ENCODE data around the gene OSTF1.

OSTF1 gene

DNA sequence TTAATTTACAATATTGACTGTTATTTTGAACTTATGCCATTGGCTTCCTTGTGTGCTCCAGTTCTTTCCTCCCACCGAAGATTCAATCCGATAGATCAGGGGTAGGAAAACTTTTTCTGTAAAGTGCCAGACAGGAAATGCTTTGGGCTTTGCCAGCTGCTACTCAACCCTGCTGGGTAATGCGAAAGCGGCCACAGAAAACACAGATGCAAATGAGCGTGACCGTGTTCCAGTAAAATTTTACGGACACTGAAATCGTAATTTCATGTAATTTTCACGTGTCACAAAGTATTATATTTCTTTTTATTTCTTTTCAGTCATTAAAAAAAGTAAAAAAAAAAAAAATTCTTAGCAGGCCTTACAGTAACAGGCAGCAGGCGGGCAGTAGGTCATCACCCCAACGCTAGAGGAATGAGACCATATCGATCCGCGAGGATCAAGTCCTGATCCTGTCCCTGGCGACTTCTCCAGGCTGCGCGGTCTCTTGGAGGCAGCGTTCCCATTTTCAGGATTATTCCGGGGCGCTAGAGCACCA lies 958 bp upstream of the OSTF1 start:
- Histone ChIP-seq H3K4me1 (ENCODE audit: control insufficient read depth, insufficient read depth, low read length) (peaks cover 17% of the 10 kb centered on the region), H3K4me2 (ENCODE audit: low read length) (peak overlapping the region; percentile 79), H3K4me3 (ENCODE audit: low read length) (peak overlapping the region; percentile 98), H3K36me3 (ENCODE audit: insufficient read depth, low read length) (no peaks in the 10 kb centered on the region), H3K9ac (ENCODE audit: low read depth, low read length) (peak overlapping the region; percentile 94), H3K27me3 (ENCODE audit: control insufficient read depth, insufficient read depth, low read length) (no peaks in the 10 kb centered on the region), H3K9me3 (replicated peaks; ENCODE audit: low read length) (no peaks in the 10 kb centered on the region)

GRCh38 chr9:75088646-75089372 lies 495 bp downstream of the OSTF1 start:
- H3K27me3 ChIP-seq (ENCODE audit: control insufficient read depth, insufficient read depth, low read length), result no peaks in the 10 kb centered on the region
- no peaks in the 10 kb centered on the region for H3K36me3 ChIP-seq (ENCODE audit: insufficient read depth, low read length)
- H3K9ac ChIP-seq (ENCODE audit: low read depth, low read length), result peak overlapping the region; percentile 97
- peak overlapping the region; percentile 94 for H3K4me3 ChIP-seq (ENCODE audit: low read length)
- H3K4me2 ChIP-seq (ENCODE audit: low read length), result peak overlapping the region; percentile 77
- H3K9me3 ChIP-seq (replicated peaks; ENCODE audit: low read length), result no peaks in the 10 kb centered on the region
- peaks cover 17% of the 10 kb centered on the region for H3K4me1 ChIP-seq (ENCODE audit: control insufficient read depth, insufficient read depth, low read length)

DNA sequence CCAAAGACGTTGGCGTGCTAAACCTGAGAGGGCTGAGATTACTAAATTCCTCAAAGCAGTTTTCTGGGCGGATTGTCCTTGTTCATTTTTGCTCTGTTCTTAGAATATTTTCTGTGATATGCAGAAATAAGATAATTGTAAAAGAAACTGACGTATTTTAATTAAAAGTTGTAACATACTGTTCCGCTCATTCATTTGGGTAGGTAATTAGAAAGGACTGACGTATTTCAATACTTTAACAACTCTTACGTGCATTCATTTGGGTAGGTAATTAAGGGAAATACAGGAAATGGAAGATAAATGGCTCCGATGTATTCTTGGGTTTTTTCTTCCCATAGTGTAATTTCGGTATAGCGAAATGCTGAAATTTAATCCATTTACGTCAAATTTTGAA lies 1.1 kb downstream of the OSTF1 start:
- Histone ChIP-seq H3K4me2 (ENCODE audit: low read length) (peak overlapping the region; percentile 77), H3K27me3 (ENCODE audit: control insufficient read depth, insufficient read depth, low read length) (no peaks in the 10 kb centered on the region), H3K9me3 (replicated peaks; ENCODE audit: low read length) (no peaks in the 10 kb centered on the region), H3K36me3 (ENCODE audit: insufficient read depth, low read length) (no peaks in the 10 kb centered on the region), H3K9ac (ENCODE audit: low read depth, low read length) (peak overlapping the region; percentile 97), H3K4me1 (ENCODE audit: control insufficient read depth, insufficient read depth, low read length) (peaks cover 17% of the 10 kb centered on the region), H3K4me3 (ENCODE audit: low read length) (peak overlapping the region; percentile 94)

DNA sequence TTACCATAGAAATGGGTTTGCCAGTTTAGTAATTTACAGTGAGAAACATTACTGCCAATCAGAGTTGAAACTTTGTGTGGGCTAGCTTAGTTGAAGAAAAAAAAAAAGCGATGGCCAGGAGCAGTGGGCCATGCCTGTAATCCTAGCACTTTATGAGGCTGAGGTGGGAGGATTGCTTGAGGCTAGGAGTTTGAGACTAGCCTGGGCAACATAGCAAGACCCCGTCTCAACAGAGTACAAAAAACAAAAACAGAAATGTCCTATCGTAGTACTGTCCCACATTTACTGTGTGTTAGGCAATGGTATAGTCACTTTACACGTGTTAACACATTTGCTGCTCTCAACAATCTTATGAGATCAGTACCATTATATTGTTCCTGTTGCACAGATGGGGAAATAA lies 2.3 kb downstream of the OSTF1 start:
- no peaks in the 10 kb centered on the region for H3K27me3 ChIP-seq (ENCODE audit: control insufficient read depth, insufficient read depth, low read length)
- no peak overlapping the region for H3K4me2 ChIP-seq (ENCODE audit: low read length)
- no peak overlapping the region for H3K4me3 ChIP-seq (ENCODE audit: low read length)
- H3K4me1 ChIP-seq (ENCODE audit: control insufficient read depth, insufficient read depth, low read length), result peaks cover 17% of the 10 kb centered on the region
- H3K9ac ChIP-seq (ENCODE audit: low read depth, low read length), result no peak overlapping the region
- H3K36me3 ChIP-seq (ENCODE audit: insufficient read depth, low read length), result no peaks in the 10 kb centered on the region
- no peaks in the 10 kb centered on the region for H3K9me3 ChIP-seq (replicated peaks; ENCODE audit: low read length)

DNA sequence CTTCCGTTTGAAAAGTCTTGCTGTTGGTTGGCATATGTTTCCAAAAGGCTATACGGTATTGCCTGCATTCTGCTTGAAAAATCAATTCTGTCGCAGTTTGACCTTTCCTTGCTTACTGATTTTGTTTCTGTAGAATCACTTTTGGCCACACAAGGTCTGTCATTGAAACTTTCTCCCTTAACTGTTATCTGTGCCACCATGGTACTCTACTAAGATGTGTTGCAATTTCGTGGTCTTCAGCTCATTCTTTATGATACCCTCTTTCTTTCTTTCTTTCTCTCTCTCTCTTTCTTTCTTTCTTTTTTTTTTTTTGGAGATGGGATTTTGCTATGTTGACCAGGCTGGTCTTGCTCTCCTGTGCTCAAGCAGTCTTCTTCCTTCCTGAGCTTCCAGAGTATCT lies 4.5 kb downstream of the OSTF1 start:
- Histone ChIP-seq H3K9me3 (replicated peaks; ENCODE audit: low read length) (no peaks in the 10 kb centered on the region), H3K4me1 (ENCODE audit: control insufficient read depth, insufficient read depth, low read length) (peaks cover 9% of the 10 kb centered on the region), H3K27me3 (ENCODE audit: control insufficient read depth, insufficient read depth, low read length) (no peaks in the 10 kb centered on the region), H3K9ac (ENCODE audit: low read depth, low read length) (no peak overlapping the region), H3K4me2 (ENCODE audit: low read length) (no peak overlapping the region), H3K36me3 (ENCODE audit: insufficient read depth, low read length) (no peaks in the 10 kb centered on the region), H3K4me3 (ENCODE audit: low read length) (no peak overlapping the region)

DNA sequence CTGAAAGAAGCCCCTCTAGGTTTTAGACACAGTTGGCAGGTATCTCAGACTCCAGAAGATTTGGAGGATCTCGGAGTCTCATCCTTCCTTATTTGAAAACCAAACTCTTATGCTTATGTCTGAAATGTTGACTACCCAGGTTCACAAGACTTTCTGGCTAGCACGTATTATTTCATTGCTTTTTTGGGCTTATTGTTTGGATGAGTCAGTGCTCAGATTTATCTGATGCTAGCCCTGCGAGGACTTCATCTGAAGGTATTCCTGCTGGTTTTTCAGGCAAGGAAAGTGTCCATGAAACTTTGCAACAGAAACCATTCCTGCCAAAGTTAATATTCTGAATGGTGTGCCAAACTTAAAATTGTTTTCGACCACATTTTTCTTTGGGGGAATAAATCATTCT lies 8.5 kb downstream of the OSTF1 start:
- no peaks in the 10 kb centered on the region for H3K4me1 ChIP-seq (ENCODE audit: control insufficient read depth, insufficient read depth, low read length)
- H3K36me3 ChIP-seq (ENCODE audit: insufficient read depth, low read length), result no peaks in the 10 kb centered on the region
- H3K4me2 ChIP-seq (ENCODE audit: low read length), result no peak overlapping the region
- H3K9me3 ChIP-seq (replicated peaks; ENCODE audit: low read length), result no peaks in the 10 kb centered on the region
- H3K4me3 ChIP-seq (ENCODE audit: low read length), result no peak overlapping the region
- no peak overlapping the region for H3K9ac ChIP-seq (ENCODE audit: low read depth, low read length)
- H3K27me3 ChIP-seq (ENCODE audit: control insufficient read depth, insufficient read depth, low read length), result no peaks in the 10 kb centered on the region

GRCh38 chr9:75101004-75101588 lies 12.8 kb downstream of the OSTF1 start:
- Histone ChIP-seq H3K4me1 (ENCODE audit: control insufficient read depth, insufficient read depth, low read length) (no peaks in the 10 kb centered on the region), H3K9me3 (replicated peaks; ENCODE audit: low read length) (no peaks in the 10 kb centered on the region), H3K4me2 (ENCODE audit: low read length) (no peak overlapping the region), H3K4me3 (ENCODE audit: low read length) (no peak overlapping the region), H3K9ac (ENCODE audit: low read depth, low read length) (no peak overlapping the region), H3K27me3 (ENCODE audit: control insufficient read depth, insufficient read depth, low read length) (no peaks in the 10 kb centered on the region), H3K36me3 (ENCODE audit: insufficient read depth, low read length) (no peaks in the 10 kb centered on the region)

DNA sequence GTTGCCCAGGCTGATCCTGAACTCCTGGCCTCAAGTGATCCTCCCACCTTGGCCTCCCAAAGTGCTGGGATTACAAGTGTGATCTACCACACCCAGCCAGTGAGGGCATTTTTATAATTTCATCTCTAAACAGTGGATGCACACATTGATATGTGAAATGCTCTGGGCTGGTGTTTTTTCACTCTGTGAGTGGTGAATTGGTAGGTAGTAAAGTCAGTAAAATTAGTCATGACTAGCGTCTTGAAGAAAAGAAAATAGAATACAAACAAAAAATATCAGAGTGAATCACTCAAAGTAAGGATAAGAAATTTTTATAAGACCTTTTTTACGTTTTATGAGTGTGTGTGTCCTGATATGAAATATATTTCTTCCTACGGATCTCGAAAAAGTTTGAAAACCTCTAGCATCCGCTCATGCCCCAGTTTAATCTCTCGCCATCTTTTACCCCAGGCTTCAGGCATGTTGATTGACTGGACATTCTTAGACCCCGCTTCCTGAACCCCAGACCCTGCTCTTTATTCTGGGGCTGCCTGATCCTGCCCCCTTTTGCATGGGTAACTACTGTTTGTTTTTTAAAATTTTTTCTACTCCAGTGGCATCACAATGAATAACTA lies 14.0 kb downstream of the OSTF1 start:
- Histone ChIP-seq H3K4me3 (ENCODE audit: low read length) (no peak overlapping the region), H3K9me3 (replicated peaks; ENCODE audit: low read length) (no peaks in the 10 kb centered on the region), H3K9ac (ENCODE audit: low read depth, low read length) (no peak overlapping the region), H3K4me2 (ENCODE audit: low read length) (no peak overlapping the region), H3K4me1 (ENCODE audit: control insufficient read depth, insufficient read depth, low read length) (no peaks in the 10 kb centered on the region), H3K36me3 (ENCODE audit: insufficient read depth, low read length) (no peaks in the 10 kb centered on the region), H3K27me3 (ENCODE audit: control insufficient read depth, insufficient read depth, low read length) (no peaks in the 10 kb centered on the region)

GRCh38 chr9:75104607-75105006 lies 16.3 kb downstream of the OSTF1 start:
- Histone ChIP-seq H3K4me1 (ENCODE audit: control insufficient read depth, insufficient read depth, low read length) (peaks cover 10% of the 10 kb centered on the region), H3K4me2 (ENCODE audit: low read length) (no peak overlapping the region), H3K4me3 (ENCODE audit: low read length) (no peak overlapping the region), H3K9me3 (replicated peaks; ENCODE audit: low read length) (no peaks in the 10 kb centered on the region), H3K27me3 (ENCODE audit: control insufficient read depth, insufficient read depth, low read length) (no peaks in the 10 kb centered on the region), H3K36me3 (ENCODE audit: insufficient read depth, low read length) (no peaks in the 10 kb centered on the region), H3K9ac (ENCODE audit: low read depth, low read length) (no peak overlapping the region)

- no peaks in the 10 kb centered on the region for H3K27me3 ChIP-seq (ENCODE audit: control insufficient read depth, insufficient read depth, low read length)
- no peaks in the 10 kb centered on the region for H3K36me3 ChIP-seq (ENCODE audit: insufficient read depth, low read length)
- H3K4me2 ChIP-seq (ENCODE audit: low read length), result no peak overlapping the region
- H3K9me3 ChIP-seq (replicated peaks; ENCODE audit: low read length), result no peaks in the 10 kb centered on the region
- no peak overlapping the region for H3K4me3 ChIP-seq (ENCODE audit: low read length)
- peaks cover 10% of the 10 kb centered on the region for H3K4me1 ChIP-seq (ENCODE audit: control insufficient read depth, insufficient read depth, low read length)
- H3K9ac ChIP-seq (ENCODE audit: low read depth, low read length), result no peak overlapping the region
These were observed 16.8 kb downstream of the OSTF1 start for GRCh38 chr9:75105019-75105540.

DNA sequence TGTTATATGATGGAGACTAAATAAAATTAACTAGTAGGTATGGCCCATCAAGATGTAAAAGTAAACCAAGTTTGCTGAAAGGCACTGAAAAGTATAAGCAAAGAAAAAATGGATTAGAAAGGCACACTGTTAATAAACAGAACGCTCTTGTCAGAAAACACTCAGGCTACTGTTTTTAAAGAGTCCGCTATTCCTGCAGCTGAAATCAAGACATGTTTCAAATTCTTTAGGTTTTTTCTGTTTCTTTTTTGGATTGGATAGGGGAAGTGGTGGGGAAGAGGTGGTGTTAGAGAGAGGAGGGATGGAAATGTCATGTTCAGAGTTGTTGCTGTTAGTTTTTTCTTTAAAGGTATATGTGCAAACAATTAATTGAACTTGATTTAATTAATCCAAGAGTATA lies 17.5 kb downstream of the OSTF1 start:
- Histone ChIP-seq H3K9me3 (replicated peaks; ENCODE audit: low read length) (no peaks in the 10 kb centered on the region), H3K4me1 (ENCODE audit: control insufficient read depth, insufficient read depth, low read length) (peaks cover 10% of the 10 kb centered on the region), H3K4me2 (ENCODE audit: low read length) (no peak overlapping the region), H3K4me3 (ENCODE audit: low read length) (no peak overlapping the region), H3K36me3 (ENCODE audit: insufficient read depth, low read length) (no peaks in the 10 kb centered on the region), H3K27me3 (ENCODE audit: control insufficient read depth, insufficient read depth, low read length) (no peaks in the 10 kb centered on the region), H3K9ac (ENCODE audit: low read depth, low read length) (no peak overlapping the region)

All from skeletal muscle satellite cell (primary cell).